SK-N-MC (cell line): ENCODE data around the gene PLXNA4.

Source experiments
- EZH2 ChIP-seq: fragments of 200-600 bp; sonication (generic); IDR thresholded peaks from one replicate; pipeline ENCODE4 v1.6.1; 2017; ENCODE audit warnings: antibody characterized with exemption
- POLR2AphosphoS5 ChIP-seq: IDR thresholded peaks from 2 replicates; pipeline ENCODE4 v1.6.1; 2012; ENCODE audit warnings: mild to moderate bottlenecking, low read depth, low read length, borderline replicate concordance

DNA sequence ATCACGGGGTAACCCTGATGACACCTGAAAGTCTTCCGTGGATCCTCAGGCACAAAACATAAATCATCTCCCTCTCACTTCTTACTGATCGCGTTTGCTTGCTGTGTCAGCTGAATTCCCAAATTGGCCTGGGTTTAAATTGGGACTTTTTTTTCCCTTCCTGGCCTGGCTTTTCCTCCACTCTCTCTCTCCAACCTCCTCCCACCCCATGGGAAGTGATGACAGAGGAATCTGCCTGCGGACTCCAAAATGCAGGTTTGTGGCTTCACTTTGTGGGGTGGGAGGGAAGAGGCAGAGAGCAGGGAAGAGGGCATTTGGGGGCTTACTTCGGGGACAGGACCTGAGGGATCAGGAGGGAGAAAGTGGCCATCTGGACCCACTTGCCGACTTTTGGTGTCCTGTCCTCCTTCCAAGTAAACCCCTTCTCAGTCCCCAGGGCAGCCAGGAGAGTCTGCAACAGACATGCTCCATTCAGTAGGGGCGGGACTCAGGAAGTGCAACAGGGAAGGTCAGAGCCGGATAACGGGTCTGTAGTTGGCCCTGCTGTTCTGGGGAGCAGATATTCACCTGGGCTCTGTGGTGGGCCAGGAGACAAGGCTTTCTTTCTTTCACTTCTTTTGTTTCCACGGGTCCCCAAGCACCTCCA, 172.7 kb downstream of the PLXNA4 start:
- TF ChIP-seq EZH2 = no peak
- TF ChIP-seq POLR2AphosphoS5 = no peak
